ENCODE results near the gene RARA.
"Not testable (repeated sequence)": the region's sequence is repeated elsewhere in the genome, so short reads cannot be mapped to it uniquely, and the experiment has no call there.

The RARA gene

GRCh38 chr17:40298726-40299125 lies 10.3 kb upstream of the RARA start:
- no peak for FAIRE-seq

- not testable (repeated sequence) for FAIRE-seq
Measured at GRCh38 chr17:40299159-40299757, 9.7 kb upstream of the RARA start.

GRCh38 chr17:40301315-40301714 lies 7.7 kb upstream of the RARA start:
- no peak for FAIRE-seq

GRCh38 chr17:40303009-40303657 lies 5.8 kb upstream of the RARA start:
- FAIRE-seq, result no peak

GRCh38 chr17:40303708-40304551 lies 5.0 kb upstream of the RARA start:
- no peak for FAIRE-seq

- FAIRE-seq, result not testable (repeated sequence)
Measured at GRCh38 chr17:40304552-40304863, 4.5 kb upstream of the RARA start.

GRCh38 chr17:40304866-40305265 lies 4.1 kb upstream of the RARA start:
- not testable (repeated sequence) for FAIRE-seq

- no peak for FAIRE-seq
Measured at GRCh38 chr17:40306395-40306794, 2.6 kb upstream of the RARA start.

GRCh38 chr17:40307001-40307730 lies 1.8 kb upstream of the RARA start:
- FAIRE-seq, result no peak

GRCh38 chr17:40307740-40308239 lies 1.2 kb upstream of the RARA start:
- no peak for FAIRE-seq

- no peak for FAIRE-seq
Measured at GRCh38 chr17:40309949-40310510, 1.1 kb downstream of the RARA start.

GRCh38 chr17:40310882-40311391 lies 2.0 kb downstream of the RARA start:
- FAIRE-seq, result no peak

GRCh38 chr17:40311575-40311974 lies 2.6 kb downstream of the RARA start:
- no peak for FAIRE-seq

GRCh38 chr17:40312131-40312731 lies 3.3 kb downstream of the RARA start:
- no peak for FAIRE-seq

- no peak for FAIRE-seq
Measured at GRCh38 chr17:40312893-40313667, 4.1 kb downstream of the RARA start.

GRCh38 chr17:40313668-40314583 lies 4.9 kb downstream of the RARA start:
- no peak for FAIRE-seq

GRCh38 chr17:40314584-40314956 lies 5.6 kb downstream of the RARA start:
- FAIRE-seq, result no peak

GRCh38 chr17:40315206-40315605 lies 6.2 kb downstream of the RARA start:
- no peak for FAIRE-seq

- no peak for FAIRE-seq
Measured at GRCh38 chr17:40315678-40316570, 6.9 kb downstream of the RARA start.

All from colon (tissue), 2 donors.